Activated naive CD4-positive, alpha-beta T cell treated with anti-CD3 and anti-CD28 coated beads for 36 hours (primary cell): ENCODE results near the gene VPS72. TPM values are rescaled to one million over a fixed set of nuclear protein-coding genes. Genes with fewer than 3 reads are reported as not detected.

ENCODE experiments used
- CTCF ChIA-PET: fragments of 350-600 bp; sonication (Branson Sonifier 250); formaldehyde crosslinking; loops from one replicate; lab custom pipeline; 2021; ENCODE audit warnings: antibody characterized with exemption; lab: Charles Lee
- DNase-seq: peaks from one replicate; pipeline ENCODE4 v3.0.0-alpha.2; 2020
- H3K27ac Mint-ChIP-seq: one replicate; pipeline ENCODE4 v1.8.0; 2021; ENCODE audit warnings: mild to moderate bottlenecking, mixed read lengths
- H3K27me3 Mint-ChIP-seq: one replicate; pipeline ENCODE4 v1.8.0; 2021; ENCODE audit warnings: low read depth, mixed read lengths
- H3K36me3 Mint-ChIP-seq: one replicate; pipeline ENCODE4 v1.8.0; 2021; ENCODE audit warnings: low read depth, mixed read lengths
- H3K4me1 Mint-ChIP-seq: one replicate; pipeline ENCODE4 v1.8.0; 2021; ENCODE audit warnings: low read depth, mixed read lengths
- H3K4me3 Mint-ChIP-seq: one replicate; pipeline ENCODE4 v1.8.0; 2021; ENCODE audit warnings: mild to moderate bottlenecking, moderate library complexity, mixed read lengths
- H3K9me3 Mint-ChIP-seq: one replicate; pipeline ENCODE4 v1.8.0; 2021; ENCODE audit warnings: mixed read lengths
- intact Hi-C: fragments of 100-400 bp; cut with micrococcal nuclease; formaldehyde crosslinking; loops from one replicate; pipeline ENCODE4 v1.15.1; 2023
- total RNA-seq, 2 experiments: library from RNA; stranded (reverse); gene quantifications; one replicate each; pipeline ENCODE4 v1.2.3, GENCODE V29; 2021

VPS72 gene
- total RNA-seq, 2 experiments from 2014 or later = 49.8 to 56.9 TPM

DNA sequence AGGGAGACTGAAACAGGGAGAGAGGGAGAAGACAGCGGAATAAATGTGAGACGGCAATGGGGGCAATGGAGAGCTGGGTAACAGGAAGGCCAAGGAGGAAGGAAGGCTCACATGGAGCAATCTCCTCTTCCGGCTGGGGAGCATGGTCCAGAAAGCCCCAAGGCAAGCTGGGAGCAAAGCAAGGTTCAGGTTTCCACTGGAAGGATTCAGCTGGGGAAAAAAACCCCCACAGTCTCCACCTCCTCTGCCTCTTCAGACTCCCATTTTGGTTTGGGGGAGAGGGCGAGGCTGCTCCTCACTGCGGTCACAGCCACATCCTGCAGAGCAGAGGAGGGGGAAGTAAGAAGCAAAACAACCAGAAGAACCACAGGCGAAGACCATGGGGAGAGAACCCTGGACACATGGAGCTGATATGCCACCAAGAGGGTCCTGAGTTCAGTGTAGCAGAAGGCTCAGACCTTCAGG lies 32.9 kb downstream of the VPS72 start:
- DNase-seq = peak; percentile 86
- H3K9me3 Mint-ChIP-seq = no peaks in the 10 kb centered on the region
- no peaks in the 10 kb centered on the region for H3K27me3 Mint-ChIP-seq
- intact Hi-C loops = loop anchor here (2.0 to 5.0 kb wide), 2 partner anchors 545 to 596 kb away; no protein-coding TSS in a partner anchor
- H3K4me3 Mint-ChIP-seq = peak overlapping the region; percentile 97
- H3K27ac Mint-ChIP-seq = peak overlapping the region; percentile 98
- peaks cover 46% of the 10 kb centered on the region for H3K4me1 Mint-ChIP-seq
- CTCF ChIA-PET = interaction anchor here (0.6 to 10.0 kb wide), 19 partner anchors 10 to 183 kb away, joined by 3 to 255 read pairs (median 4); partner anchors contain the start of genes C1orf56 and VPS72
- H3K36me3 Mint-ChIP-seq = peaks cover 29% of the 10 kb centered on the region

DNA sequence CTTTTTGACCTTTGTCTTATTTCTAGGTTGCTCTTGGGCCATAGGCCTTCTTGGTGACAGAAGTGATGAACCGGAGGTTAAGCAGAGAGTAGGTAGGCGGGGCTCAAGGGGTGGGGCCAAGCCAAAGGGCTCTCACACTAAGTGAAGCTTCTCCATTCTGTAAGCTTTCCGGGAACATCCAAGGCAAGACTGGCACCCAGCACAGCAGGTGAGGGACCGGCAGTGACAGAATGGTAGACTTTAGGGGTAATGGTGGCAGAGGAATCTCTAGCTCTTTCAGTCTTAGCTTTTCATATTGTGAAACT lies 33.5 kb downstream of the VPS72 start, which contains the start of gene TNFAIP8L2:
Gene TNFAIP8L2 (plus strand): TSS at position 135 of the 305 bp plus-strand sequence. CDS start 2,049 bp downstream, outside the sequence.
- intact Hi-C loops = loop anchor here (1.0 to 5.0 kb wide), 11 partner anchors 9 to 596 kb away; partner anchors contain the start of genes LYSMD1 and SEMA6C
- DNase-seq = peak; percentile 93
- Mint-ChIP-seq H3K4me3 (peak within 1 kb of the TSS; percentile 97), H3K36me3 (peaks cover 29% of the 10 kb centered on the region), H3K9me3 (no peaks in the 10 kb centered on the region), H3K4me1 (peaks cover 40% of the 10 kb centered on the region), H3K27me3 (no peaks in the 10 kb centered on the region), H3K27ac (peak within 1 kb of the TSS; percentile 98)
- CTCF ChIA-PET = interaction anchor here (0.6 to 10.0 kb wide), 18 partner anchors 11 to 536 kb away, joined by 3 to 255 read pairs (median 4); partner anchors contain the start of genes C1orf56 and VPS72

DNA sequence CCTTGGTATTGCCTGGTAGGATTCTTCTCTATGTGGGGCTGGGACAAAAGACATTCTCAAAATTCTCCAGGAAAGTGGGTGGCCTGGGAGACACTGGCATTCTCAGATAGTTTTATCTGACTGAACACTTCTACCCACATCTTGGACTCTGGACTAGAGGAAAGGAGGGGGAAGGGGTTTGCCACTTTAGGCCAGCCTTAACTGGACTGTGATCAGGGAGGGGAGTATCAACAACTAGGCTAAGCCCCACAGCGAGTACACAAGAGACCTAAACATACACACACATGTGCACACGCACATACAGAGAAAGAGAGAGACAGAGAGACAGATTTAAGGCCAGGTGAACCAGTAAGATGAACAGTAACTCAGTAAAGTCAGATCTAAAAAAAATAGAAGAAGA lies 42.3 kb downstream of the VPS72 start:
- H3K36me3 Mint-ChIP-seq = no peaks in the 10 kb centered on the region
- no peaks in the 10 kb centered on the region for H3K27me3 Mint-ChIP-seq
- intact Hi-C loops = no loop called here
- peak overlapping the region; percentile 88 for H3K4me3 Mint-ChIP-seq
- CTCF ChIA-PET = interaction anchor here (1.4 to 1.6 kb wide), 3 partner anchors 8 to 48 kb away, joined by 3 to 8 read pairs (median 6); no protein-coding TSS in a partner anchor
- DNase-seq = no peak
- peaks cover 6% of the 10 kb centered on the region for H3K4me1 Mint-ChIP-seq
- no peak overlapping the region for H3K27ac Mint-ChIP-seq
- H3K9me3 Mint-ChIP-seq = no peaks in the 10 kb centered on the region

DNA sequence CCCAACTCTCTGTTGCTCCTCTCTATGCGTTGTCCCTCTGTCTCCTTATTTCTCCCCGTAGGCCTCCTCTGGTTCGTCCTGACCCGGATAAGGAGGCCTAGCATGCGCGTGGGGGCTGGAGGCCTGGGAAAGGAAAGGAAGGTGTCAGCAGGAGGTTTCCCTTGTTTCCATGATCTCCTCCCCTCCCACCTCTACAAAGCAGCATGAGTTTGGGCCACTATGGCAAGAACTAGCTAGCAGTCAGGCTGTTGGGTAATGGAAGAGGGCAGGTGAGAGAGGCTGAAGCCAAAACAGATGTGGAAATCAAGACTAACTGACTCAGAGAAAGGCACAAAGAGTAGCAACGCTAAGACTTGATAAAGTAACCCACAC lies 42.9 kb downstream of the VPS72 start:
- DNase-seq = no peak
- H3K27me3 Mint-ChIP-seq = no peaks in the 10 kb centered on the region
- intact Hi-C loops = no loop called here
- H3K9me3 Mint-ChIP-seq = no peaks in the 10 kb centered on the region
- peak overlapping the region; percentile 88 for H3K4me3 Mint-ChIP-seq
- peaks cover 6% of the 10 kb centered on the region for H3K4me1 Mint-ChIP-seq
- no peaks in the 10 kb centered on the region for H3K36me3 Mint-ChIP-seq
- CTCF ChIA-PET = interaction anchor here (1.4 kb wide), 1 partner anchor 8 kb away, joined by 6 read pairs; no protein-coding TSS in a partner anchor
- no peak overlapping the region for H3K27ac Mint-ChIP-seq

DNA sequence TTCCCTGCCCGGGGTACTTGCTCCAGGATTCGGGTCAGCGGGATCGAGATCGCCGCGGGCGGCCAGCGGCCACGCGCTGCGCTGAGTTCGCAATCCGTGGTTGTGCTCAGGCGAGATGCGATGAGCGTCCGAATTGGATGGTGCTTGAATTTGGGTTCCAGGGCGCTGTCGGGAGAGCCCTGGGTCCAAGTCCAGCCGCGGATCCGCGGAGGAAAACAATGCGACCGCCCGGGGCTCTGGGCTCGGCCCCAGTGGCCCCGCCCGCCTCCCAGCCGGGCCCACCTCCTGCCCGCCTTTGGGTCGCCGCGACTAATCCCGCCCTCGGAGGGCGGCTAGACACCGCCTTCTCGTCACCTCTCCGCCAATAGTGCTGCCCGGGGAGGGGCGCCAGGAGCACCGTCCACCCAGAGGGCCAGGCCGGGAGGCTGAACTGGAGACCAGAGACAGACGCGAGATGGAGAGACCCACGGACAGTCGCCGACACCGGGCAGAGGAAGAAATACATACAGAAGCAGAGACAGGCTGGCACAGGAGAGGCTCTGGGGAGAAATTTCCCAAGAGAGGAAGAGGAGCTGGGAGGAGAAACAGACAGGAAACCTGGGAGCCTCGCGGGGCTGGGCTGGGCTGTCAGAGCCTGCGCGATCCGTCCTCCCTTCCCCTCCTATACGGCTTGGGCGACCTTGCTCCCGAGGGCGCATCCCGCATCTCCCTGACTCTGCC lies 43.4 kb downstream of the VPS72 start, which contains the start of gene SEMA6C:
Gene SEMA6C (minus strand): TSS at position 220 of the 720 bp plus-strand sequence. CDS start 4,010 bp downstream, outside the sequence.
- Mint-ChIP-seq H3K4me3 (peak within 1 kb of the TSS; percentile 88), H3K27me3 (no peaks in the 10 kb centered on the region), H3K36me3 (no peaks in the 10 kb centered on the region), H3K9me3 (no peaks in the 10 kb centered on the region), H3K27ac (peak within 1 kb of the TSS; percentile 51), H3K4me1 (peaks cover 6% of the 10 kb centered on the region)
- intact Hi-C loops = loop anchor here (1.0 kb wide), 1 partner anchor 10 kb away; the partner anchor contains the start of gene TNFAIP8L2
- CTCF ChIA-PET = interaction anchor here (1.4 kb wide), 1 partner anchor 9 kb away, joined by 6 read pairs; no protein-coding TSS in a partner anchor
- DNase-seq = peak; percentile 89

DNA sequence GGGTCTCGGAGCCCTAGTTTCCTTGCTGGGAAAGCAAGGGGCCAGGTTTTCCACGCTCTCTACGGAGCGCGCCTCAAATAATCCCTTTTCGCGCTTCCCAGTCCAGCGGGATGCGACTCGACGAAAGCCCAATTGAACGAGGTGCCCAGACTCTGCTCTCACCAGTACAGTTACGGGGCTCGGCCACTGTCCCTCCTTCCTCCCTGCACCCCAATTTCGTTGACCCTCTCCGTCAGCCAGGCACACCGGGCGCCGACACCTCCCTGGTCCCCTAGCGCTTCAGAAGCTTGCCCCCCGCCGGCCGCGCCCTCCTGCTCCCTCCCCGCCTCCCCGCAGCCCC lies 44.0 kb downstream of the VPS72 start:
- Mint-ChIP-seq H3K27me3 (no peaks in the 10 kb centered on the region), H3K36me3 (no peaks in the 10 kb centered on the region), H3K4me3 (peak overlapping the region; percentile 88), H3K4me1 (peaks cover 6% of the 10 kb centered on the region), H3K27ac (no peak overlapping the region), H3K9me3 (no peaks in the 10 kb centered on the region)
- no peak for DNase-seq
- intact Hi-C loops = loop anchor here (1.0 kb wide), 1 partner anchor 10 kb away; the partner anchor contains the start of gene TNFAIP8L2
- CTCF ChIA-PET = no interaction called here

DNA sequence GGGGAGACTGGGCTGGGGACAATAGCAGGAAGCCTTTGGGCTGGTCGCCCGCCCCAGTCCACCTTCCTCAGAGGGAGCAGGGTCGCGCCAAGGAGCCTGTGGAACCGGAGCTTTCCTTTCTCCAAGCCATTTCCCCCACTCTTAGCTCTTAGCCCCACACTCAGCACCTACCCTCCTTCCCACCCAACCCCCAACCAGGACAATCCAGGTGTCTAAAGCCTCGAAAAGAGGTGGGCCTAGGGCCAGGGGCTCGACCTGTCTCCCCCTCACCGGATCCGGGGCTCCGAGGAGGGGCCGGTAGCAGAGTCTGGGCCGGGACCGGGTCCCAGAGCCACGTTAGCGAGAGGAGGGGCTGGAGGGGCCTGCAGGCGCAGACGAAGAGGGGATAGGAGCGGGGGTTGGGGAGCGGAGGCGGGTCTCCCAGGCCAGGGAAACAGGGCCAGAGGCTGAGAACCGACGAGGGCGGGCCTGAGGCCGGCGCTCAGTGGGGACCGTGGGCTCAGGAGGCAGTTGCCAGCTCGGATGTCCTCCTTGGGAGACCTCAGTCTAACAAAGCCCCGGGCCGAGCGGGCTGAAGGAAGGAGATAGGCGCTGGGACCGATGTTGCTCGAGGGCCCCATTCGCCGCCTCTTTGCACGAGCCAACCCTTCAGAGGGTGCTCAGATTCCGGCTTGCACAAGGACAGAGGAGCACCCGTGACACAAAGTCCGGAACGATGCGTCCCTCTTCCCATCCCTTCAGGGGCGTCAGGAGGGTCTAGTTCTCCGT lies 44.5 kb downstream of the VPS72 start:
- DNase-seq = peak; percentile 38
- H3K4me3 Mint-ChIP-seq = peak overlapping the region; percentile 88
- intact Hi-C loops = loop anchor here (1.0 kb wide), 1 partner anchor 11 kb away; the partner anchor contains the start of gene TNFAIP8L2

DNA sequence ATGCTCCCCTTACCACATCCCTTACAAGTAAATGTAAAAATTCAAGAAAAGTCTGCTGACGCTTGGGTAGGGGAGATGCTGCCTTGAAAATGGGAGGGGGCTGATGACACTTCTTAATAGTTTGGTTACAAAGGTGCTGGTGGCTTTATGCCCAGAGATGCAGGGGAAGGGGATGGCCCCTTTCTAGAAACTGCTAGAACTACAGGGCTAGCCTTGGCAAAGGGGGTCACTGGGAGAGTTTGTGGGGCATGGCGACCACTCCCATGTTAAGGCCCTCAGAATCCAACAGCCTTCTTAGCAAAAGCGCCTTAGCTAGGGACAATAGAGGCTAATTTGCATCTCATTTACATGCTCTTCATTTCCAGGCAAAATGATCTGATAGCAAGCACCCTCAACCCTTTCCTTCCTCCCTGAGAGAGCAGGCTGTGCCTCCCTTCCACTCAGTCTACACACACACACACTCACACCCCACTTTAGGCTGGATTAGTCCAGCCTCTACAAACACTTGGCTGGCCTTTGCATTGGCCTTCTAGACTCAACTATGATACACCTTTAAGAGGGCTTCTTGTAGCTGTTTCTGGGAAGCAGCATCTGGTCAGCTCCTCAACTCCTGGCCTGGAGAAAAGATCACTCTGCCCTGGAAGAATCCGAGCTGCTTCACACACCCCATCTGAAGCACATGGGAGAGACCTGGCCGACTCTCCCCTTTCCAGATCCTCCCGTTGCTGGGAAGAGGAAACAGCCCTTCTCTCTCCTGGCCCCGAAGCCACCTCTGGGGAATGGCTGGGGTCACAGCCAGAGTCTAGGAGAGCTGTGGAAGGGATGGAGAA lies 45.3 kb downstream of the VPS72 start:
- intact Hi-C loops = no loop called here
- Mint-ChIP-seq H3K27ac (no peak overlapping the region), H3K4me3 (no peak overlapping the region), H3K36me3 (no peaks in the 10 kb centered on the region), H3K4me1 (peaks cover 6% of the 10 kb centered on the region), H3K27me3 (no peaks in the 10 kb centered on the region), H3K9me3 (no peaks in the 10 kb centered on the region)
- CTCF ChIA-PET = interaction anchor here (1.3 kb wide), 2 partner anchors 10 to 45 kb away, joined by 4 to 5 read pairs; no protein-coding TSS in a partner anchor
- DNase-seq = no peak

More for the DNA sequence above, 44.5 kb downstream of the VPS72 start:
- Mint-ChIP-seq H3K27ac (no peak overlapping the region), H3K4me1 (peaks cover 6% of the 10 kb centered on the region), H3K36me3 (no peaks in the 10 kb centered on the region), H3K27me3 (no peaks in the 10 kb centered on the region), H3K9me3 (no peaks in the 10 kb centered on the region)
- CTCF ChIA-PET = interaction anchor here (1.3 kb wide), 2 partner anchors 9 to 46 kb away, joined by 4 to 5 read pairs; no protein-coding TSS in a partner anchor

DNA sequence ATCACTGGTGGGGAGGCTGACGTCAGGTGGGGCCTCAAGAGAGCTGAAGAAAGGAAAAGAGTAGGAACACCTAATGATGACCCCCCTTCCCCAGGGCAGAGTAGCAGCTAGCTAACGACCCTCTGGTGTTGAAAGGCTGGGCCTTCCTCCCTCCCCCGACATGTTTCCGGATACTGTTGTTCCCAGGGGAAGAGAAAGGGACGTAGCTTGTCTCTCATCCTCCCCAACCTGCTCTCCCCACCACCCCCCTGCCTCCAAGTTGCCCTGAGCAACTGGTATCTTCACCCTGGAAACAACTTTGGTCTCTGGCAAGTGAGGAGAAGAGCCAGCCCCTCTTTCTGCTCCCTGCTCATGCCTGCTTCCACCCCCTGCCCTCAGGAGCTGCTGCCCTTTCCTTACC lies 46.0 kb downstream of the VPS72 start:
- H3K4me1 Mint-ChIP-seq = peaks cover 6% of the 10 kb centered on the region
- H3K27me3 Mint-ChIP-seq = no peaks in the 10 kb centered on the region
- CTCF ChIA-PET = interaction anchor here (1.3 kb wide), 1 partner anchor 11 kb away, joined by 5 read pairs; no protein-coding TSS in a partner anchor
- H3K36me3 Mint-ChIP-seq = no peaks in the 10 kb centered on the region
- no peak overlapping the region for H3K27ac Mint-ChIP-seq
- no peak for DNase-seq
- no peaks in the 10 kb centered on the region for H3K9me3 Mint-ChIP-seq
- intact Hi-C loops = no loop called here
- H3K4me3 Mint-ChIP-seq = no peak overlapping the region

DNA sequence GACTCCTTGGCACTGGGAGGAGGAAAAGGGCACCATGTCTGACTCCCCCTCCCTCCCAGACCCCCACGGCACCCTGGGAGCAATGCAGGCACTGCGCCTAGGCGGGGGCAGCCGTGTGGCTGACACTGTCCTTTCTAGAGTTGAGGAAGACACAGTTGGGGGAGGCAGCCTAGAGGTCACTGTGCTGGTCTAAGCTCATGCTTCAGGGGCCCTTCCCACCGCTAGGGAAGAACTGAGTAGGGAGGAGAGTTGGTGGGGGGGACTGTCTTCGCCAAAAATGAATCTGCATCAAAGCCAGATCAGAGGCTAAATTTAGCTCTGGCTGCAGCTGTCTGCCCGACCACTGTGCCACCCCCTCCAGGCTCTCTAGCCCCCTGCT lies 47.0 kb downstream of the VPS72 start:
- Mint-ChIP-seq H3K27me3 (no peaks in the 10 kb centered on the region), H3K9me3 (no peaks in the 10 kb centered on the region), H3K27ac (no peak overlapping the region), H3K4me1 (peaks cover 6% of the 10 kb centered on the region), H3K36me3 (no peaks in the 10 kb centered on the region), H3K4me3 (no peak overlapping the region)
- CTCF ChIA-PET = interaction anchor here (1.0 to 2.0 kb wide), 2 partner anchors 12 to 30 kb away, joined by 3 to 6 read pairs; no protein-coding TSS in a partner anchor
- no peak for DNase-seq
- intact Hi-C loops = no loop called here

DNA sequence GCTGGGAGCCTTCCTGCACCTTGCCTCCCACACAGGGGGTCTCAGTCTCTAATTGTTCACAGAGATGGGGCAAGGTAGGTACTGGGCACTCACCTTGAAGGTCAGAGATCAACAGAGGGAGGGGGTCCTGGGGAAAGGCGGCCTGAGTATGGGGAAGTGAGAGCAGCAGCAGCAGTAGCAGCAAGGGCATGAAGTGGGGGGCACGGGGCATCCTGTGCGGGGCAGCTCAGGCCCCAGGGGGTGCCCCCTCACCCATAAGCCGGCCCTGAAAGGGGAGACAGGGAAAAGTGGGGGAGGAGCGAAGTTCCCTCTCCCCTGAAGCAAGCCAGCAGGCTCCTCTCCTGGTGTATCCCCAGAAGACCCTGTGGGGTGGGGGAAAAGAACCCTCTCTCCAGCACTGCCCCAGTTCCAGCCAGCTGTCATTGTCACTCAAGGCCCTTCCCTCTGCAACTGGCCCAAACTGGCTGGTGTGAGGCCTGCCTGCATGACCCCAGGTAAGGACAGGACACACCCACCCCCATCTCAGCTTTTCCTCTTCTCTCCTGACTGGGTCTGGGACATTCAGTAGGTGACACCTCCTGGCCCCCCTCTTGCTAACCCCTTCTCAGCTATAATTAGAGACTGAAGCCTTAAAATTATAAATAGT lies 47.5 kb downstream of the VPS72 start:
- Mint-ChIP-seq H3K4me1 (peaks cover 6% of the 10 kb centered on the region), H3K9me3 (no peaks in the 10 kb centered on the region), H3K27me3 (no peaks in the 10 kb centered on the region), H3K4me3 (no peak overlapping the region), H3K36me3 (no peaks in the 10 kb centered on the region), H3K27ac (no peak overlapping the region)
- DNase-seq = no peak
- intact Hi-C loops = no loop called here
- CTCF ChIA-PET = interaction anchor here (1.0 to 2.0 kb wide), 3 partner anchors 13 to 41 kb away, joined by 3 to 14 read pairs (median 6); no protein-coding TSS in a partner anchor
